Lower leg skin (tissue), 3 donors: Measurements from ENCODE around the gene DVL1.

Experiments used
- POLR2A ChIP-seq, 2 donors: fragments of 450-650 bp; IDR thresholded peaks; one replicate each; pipeline ENCODE4 v1.6.1; 2016 to 2017; ENCODE audit warnings: antibody characterized with exemption in 2 of 2, mild to moderate bottlenecking in 1 of 2, moderate library complexity in 1 of 2
- TF ChIP-seq, protein P1 (sequence below), 3 donors: fragments of 450-650 bp; IDR thresholded peaks; one replicate each; pipeline ENCODE4 v1.5.1; 2016; ENCODE audit warnings: antibody characterized with exemption in 3 of 3, mild to moderate bottlenecking in 3 of 3, moderate library complexity in 2 of 3

DNA sequence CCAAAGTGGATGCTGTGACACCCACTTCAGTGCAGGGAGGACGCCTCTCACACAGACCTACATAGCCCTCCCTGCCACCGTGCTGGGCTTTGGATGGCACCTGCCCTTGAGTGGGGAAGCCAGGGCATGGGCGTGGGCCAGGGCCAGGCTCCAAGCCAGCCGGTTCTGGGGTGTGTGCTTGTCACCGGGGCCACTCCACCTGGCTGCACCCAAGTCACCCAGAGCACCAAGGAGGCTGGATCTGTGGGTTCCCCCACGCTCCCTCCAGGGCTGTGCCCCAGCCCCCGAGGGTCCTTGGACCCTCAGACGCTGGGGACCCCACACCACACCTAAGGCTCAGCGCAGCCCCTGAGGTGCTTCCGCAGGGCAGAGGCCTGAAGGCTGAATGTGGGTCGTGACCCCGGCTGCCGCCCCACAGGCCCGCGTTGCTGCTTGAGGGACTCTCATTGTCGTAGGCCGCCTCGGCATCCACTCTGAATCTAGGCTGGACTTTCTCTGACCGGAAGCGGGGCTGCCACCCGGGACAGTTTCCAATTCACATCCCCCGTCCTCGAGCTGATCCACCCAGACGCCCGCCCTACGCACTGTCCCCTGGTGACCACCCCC, 7.7 kb upstream of the DVL1 start:
- TF ChIP-seq, protein P1, sequence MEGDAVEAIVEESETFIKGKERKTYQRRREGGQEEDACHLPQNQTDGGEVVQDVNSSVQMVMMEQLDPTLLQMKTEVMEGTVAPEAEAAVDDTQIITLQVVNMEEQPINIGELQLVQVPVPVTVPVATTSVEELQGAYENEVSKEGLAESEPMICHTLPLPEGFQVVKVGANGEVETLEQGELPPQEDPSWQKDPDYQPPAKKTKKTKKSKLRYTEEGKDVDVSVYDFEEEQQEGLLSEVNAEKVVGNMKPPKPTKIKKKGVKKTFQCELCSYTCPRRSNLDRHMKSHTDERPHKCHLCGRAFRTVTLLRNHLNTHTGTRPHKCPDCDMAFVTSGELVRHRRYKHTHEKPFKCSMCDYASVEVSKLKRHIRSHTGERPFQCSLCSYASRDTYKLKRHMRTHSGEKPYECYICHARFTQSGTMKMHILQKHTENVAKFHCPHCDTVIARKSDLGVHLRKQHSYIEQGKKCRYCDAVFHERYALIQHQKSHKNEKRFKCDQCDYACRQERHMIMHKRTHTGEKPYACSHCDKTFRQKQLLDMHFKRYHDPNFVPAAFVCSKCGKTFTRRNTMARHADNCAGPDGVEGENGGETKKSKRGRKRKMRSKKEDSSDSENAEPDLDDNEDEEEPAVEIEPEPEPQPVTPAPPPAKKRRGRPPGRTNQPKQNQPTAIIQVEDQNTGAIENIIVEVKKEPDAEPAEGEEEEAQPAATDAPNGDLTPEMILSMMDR (IDR thresholded peaks at IDR 0.05): no peak
- TF ChIP-seq POLR2A (IDR thresholded peaks at IDR 0.05): no peak
